PC-9 (cell line): Measurements from ENCODE around the gene MAB21L1. TPM values are rescaled to one million over a fixed set of nuclear protein-coding genes. Genes with fewer than 3 reads are reported as not detected.

Experiments used
- BruUV-seq: library from RNA; stranded (reverse); fragments of 400-500 nt; replicated peaks from 2 replicates; lab custom pipeline; 2021; lab: Mats Ljungman, UMichigan
- CTCF ChIA-PET: fragments of 300-600 bp; sonication (Branson Sonifier 250); formaldehyde crosslinking; loops from one replicate; lab custom pipeline; 2022; ENCODE audit warnings: antibody characterized with exemption; lab: Charles Lee
- POLR2A ChIA-PET: fragments of 300-600 bp; sonication (Branson Sonifier 250); formaldehyde crosslinking; loops from one replicate; lab custom pipeline; 2022; ENCODE audit warnings: antibody characterized with exemption; ENCODE audit not compliant: unreplicated experiment; lab: Charles Lee
- DNase-seq, 2 experiments: peaks; one replicate each; pipeline versions ENCODE4 v3.0.0 to v3.0.0-alpha.2; 2015 to 2022; ENCODE audit warnings: mixed read lengths in 1 of 2
- H2AFZ ChIP-seq: fragments of 200-600 bp; sonication (generic); 2 replicates; pipeline ENCODE4 v1.8.1; 2017; ENCODE audit warnings: antibody characterized with exemption
- H3F3A ChIP-seq: fragments of 200-600 bp; sonication (generic); 2 replicates; pipeline ENCODE4 v1.8.1; 2017; ENCODE audit warnings: antibody characterized with exemption, mild to moderate bottlenecking, low read depth; ENCODE audit not compliant: insufficient read depth
- H3K27ac ChIP-seq: fragments of 200-600 bp; sonication (generic); 2 replicates; pipeline ENCODE4 v1.6.1; 2016; ENCODE audit warnings: mixed run types
- H3K27me3 ChIP-seq: fragments of 200-600 bp; sonication (generic); 2 replicates; pipeline ENCODE4 v1.6.1; 2016; ENCODE audit warnings: low read depth, mixed run types; ENCODE audit not compliant: insufficient read depth
- H3K36me3 ChIP-seq: fragments of 200-600 bp; sonication (generic); 2 replicates; pipeline ENCODE4 v1.6.1; 2016; ENCODE audit warnings: low read depth, mixed run types
- H3K4me1 ChIP-seq: fragments of 200-600 bp; sonication (generic); replicated peaks from 2 replicates; pipeline ENCODE4 v1.6.1; 2016; ENCODE audit warnings: mixed run types; ENCODE audit not compliant: insufficient read depth
- H3K4me2 ChIP-seq: fragments of 200-600 bp; sonication (generic); 2 replicates; pipeline ENCODE4 v1.6.1; 2017; ENCODE audit warnings: mixed run types
- H3K4me3 ChIP-seq: fragments of 200-600 bp; sonication (generic); 2 replicates; pipeline ENCODE4 v1.6.1; 2016; ENCODE audit warnings: mixed run types
- H3K79me2 ChIP-seq: fragments of 200-600 bp; sonication (generic); 2 replicates; pipeline ENCODE4 v1.6.1; 2017; ENCODE audit warnings: low read depth, mixed run types
- H3K9me2 ChIP-seq: fragments of 200-600 bp; sonication (generic); 2 replicates; pipeline ENCODE4 v1.8.1; 2017; ENCODE audit warnings: mild to moderate bottlenecking; ENCODE audit not compliant: insufficient read depth
- H3K9me3 ChIP-seq: fragments of 200-600 bp; sonication (generic); 2 replicates; pipeline ENCODE4 v1.8.1; 2016; ENCODE audit warnings: low read depth; ENCODE audit not compliant: insufficient read depth
- H4K20me1 ChIP-seq: fragments of 200-600 bp; sonication (generic); 2 replicates; pipeline ENCODE4 v1.8.1; 2017; ENCODE audit not compliant: insufficient read depth
- CTCF ChIP-seq: fragments of 200-600 bp; sonication (generic); conservative IDR thresholded peaks from 2 replicates; pipeline ENCODE4 v1.6.1; 2017; ENCODE audit warnings: mixed run types, antibody characterized with exemption, mild to moderate bottlenecking, moderate library complexity
- EZH2 ChIP-seq: fragments of 200-600 bp; sonication (generic); IDR thresholded peaks from 2 replicates; pipeline ENCODE4 v1.8.0; 2017; ENCODE audit warnings: antibody characterized with exemption, low read depth
- intact Hi-C: fragments of 100-400 bp; cut with micrococcal nuclease; formaldehyde crosslinking; loops from one replicate; pipeline ENCODE4 v1.10.0; 2022; ENCODE audit not compliant: unreplicated experiment
- total RNA-seq: library from RNA; stranded (reverse); gene quantifications from 2 replicates; pipeline ENCODE4 v1.2.3, GENCODE V29; 2021

MAB21L1 gene
- total RNA-seq, 1 experiment from 2014 or later, result not detected

DNA sequence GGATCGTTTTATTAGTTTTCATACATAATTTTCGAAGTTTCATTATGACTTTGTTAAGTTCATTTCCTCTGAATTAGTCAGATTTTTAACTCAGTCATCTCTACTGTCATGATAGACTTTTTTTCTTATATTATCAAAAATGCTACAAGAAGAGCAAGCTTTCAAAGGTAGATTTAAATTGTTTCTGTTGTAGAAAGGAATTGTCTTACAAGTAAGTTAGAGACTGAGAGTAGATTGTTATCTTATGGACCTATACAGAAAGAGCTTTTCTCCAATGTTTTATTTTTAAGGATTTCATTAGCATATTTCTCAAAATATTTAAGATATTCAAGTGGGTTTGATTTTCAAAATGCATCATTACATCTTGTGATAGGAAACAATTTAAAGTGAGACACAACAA is 2.7 kb downstream of the MAB21L1 start:
- Histone ChIP-seq H4K20me1 (no peaks in the 10 kb centered on the region), H3K79me2 (no peaks in the 10 kb centered on the region), H3K27me3 (no peaks in the 10 kb centered on the region), H3K27ac (no peak overlapping the region), H3K36me3 (no peaks in the 10 kb centered on the region), H3K9me3 (no peaks in the 10 kb centered on the region; the same call in 1 of the 2 replicates), H3F3A (no peaks in the 10 kb centered on the region), H2AFZ (no peak overlapping the region), H3K4me1 (no peaks in the 10 kb centered on the region), H3K4me3 (no peak overlapping the region), H3K9me2 (no peaks in the 10 kb centered on the region), H3K4me2 (no peak overlapping the region)
- intact Hi-C loops, result no loop called here
- BruUV-seq, result no TSS peak
- TF ChIP-seq CTCF, result no peak
- no peak for TF ChIP-seq EZH2
- DNase-seq, result no peak
- ChIA-PET POLR2A (interaction anchor here (0.6 kb wide), 1 partner anchor 15 kb away, joined by 4 read pairs; no protein-coding TSS in a partner anchor), CTCF (no interaction called here)

DNA sequence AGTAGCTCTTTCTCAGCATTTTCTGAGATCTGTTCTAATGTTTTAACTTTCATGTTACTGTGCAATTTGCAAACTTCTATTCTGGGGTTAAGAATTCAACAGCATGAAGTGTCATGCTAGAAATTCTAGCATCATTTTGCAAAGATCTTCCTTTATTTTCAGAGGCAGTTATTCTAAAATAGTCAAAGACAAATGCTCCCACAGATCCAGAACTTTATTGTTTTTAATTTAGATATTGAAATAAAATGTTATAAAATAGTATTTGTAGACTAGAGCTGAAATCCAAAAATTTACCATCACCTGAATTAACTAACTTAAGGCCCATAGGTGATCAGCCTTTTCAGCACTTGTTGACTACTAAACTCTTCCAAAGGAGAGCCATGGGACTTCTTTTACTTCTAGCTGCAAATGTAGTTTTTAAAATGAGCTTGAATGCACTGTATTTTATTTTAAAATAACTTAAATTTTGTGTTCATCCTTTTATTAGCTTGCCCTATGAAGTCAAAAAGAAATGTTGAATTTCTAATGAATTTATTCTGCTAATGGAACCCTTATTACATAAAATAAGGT is 3.2 kb downstream of the MAB21L1 start:
- Histone ChIP-seq H3K4me2 (no peak overlapping the region), H3K27me3 (no peaks in the 10 kb centered on the region), H3K27ac (no peak overlapping the region), H3F3A (no peaks in the 10 kb centered on the region), H4K20me1 (no peaks in the 10 kb centered on the region), H3K4me1 (no peaks in the 10 kb centered on the region), H3K4me3 (no peak overlapping the region), H2AFZ (no peak overlapping the region), H3K9me2 (no peaks in the 10 kb centered on the region), H3K9me3 (no peaks in the 10 kb centered on the region; the same call in 1 of the 2 replicates), H3K79me2 (no peaks in the 10 kb centered on the region), H3K36me3 (no peaks in the 10 kb centered on the region)
- ChIA-PET CTCF (no interaction called here), POLR2A (interaction anchor here (0.6 kb wide), 1 partner anchor 15 kb away, joined by 4 read pairs; no protein-coding TSS in a partner anchor)
- no peak for DNase-seq
- TF ChIP-seq CTCF, result no peak
- no peak for TF ChIP-seq EZH2
- BruUV-seq, result no TSS peak
- intact Hi-C loops, result no loop called here

DNA sequence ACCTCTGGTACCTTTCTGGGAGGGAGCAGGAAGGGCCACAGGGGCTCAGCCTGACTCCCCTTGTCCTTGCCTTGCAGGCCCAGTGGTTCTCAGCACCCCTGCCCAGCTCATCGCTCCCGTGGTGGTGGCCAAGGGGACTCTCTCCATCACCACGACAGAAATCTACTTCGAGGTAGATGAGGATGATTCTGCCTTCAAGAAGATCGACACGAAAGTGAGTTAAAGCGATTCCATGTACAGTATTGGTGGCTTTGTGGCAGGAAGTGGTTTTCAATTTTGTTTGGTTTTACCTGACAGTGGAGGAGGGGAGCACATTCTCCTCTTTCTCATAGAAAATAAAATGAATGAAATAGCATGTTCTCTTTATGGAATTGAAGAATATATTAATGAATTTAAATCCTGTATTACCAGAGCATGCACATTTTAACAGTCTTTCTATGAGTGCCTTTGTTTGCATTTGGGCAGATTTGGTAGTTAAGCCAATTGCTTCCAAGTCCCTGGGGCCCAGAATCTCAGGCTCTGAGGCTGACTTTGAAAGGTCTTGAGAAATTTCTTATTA is 4.1 kb downstream of the MAB21L1 start:
- TF ChIP-seq CTCF, result no peak
- TF ChIP-seq EZH2, result no peak
- H3K9me3 ChIP-seq, result no peaks in the 10 kb centered on the region; the same call in 1 of the 2 replicates
- no peak overlapping the region for H3K4me2 ChIP-seq
- no peaks in the 10 kb centered on the region for H3K27me3 ChIP-seq
- intact Hi-C loops, result no loop called here
- CTCF ChIA-PET, result no interaction called here
- POLR2A ChIA-PET, result no interaction called here
- no peak for DNase-seq
- no peaks in the 10 kb centered on the region for H3K9me2 ChIP-seq
- no peak overlapping the region for H3K4me3 ChIP-seq
- H3K36me3 ChIP-seq, result no peaks in the 10 kb centered on the region
- no peaks in the 10 kb centered on the region for H3K79me2 ChIP-seq
- H2AFZ ChIP-seq, result no peak overlapping the region
- no peaks in the 10 kb centered on the region for H3K4me1 ChIP-seq
- BruUV-seq, result no TSS peak
- H3F3A ChIP-seq, result no peaks in the 10 kb centered on the region
- H4K20me1 ChIP-seq, result no peaks in the 10 kb centered on the region
- H3K27ac ChIP-seq, result no peak overlapping the region
